HG03558 (cell line): ENCODE measurements around the gene SLC7A8.

ENCODE experiments used
- ATAC-seq: cut with Tn5 transposase; IDR thresholded peaks from one replicate; pipeline ENCODE4 v1.9.1; 2021; ENCODE audit warnings: moderate number of reproducible peaks; ENCODE audit not compliant: unreplicated experiment; ENCODE audit errors: extremely low read depth

The SLC7A8 gene

DNA sequence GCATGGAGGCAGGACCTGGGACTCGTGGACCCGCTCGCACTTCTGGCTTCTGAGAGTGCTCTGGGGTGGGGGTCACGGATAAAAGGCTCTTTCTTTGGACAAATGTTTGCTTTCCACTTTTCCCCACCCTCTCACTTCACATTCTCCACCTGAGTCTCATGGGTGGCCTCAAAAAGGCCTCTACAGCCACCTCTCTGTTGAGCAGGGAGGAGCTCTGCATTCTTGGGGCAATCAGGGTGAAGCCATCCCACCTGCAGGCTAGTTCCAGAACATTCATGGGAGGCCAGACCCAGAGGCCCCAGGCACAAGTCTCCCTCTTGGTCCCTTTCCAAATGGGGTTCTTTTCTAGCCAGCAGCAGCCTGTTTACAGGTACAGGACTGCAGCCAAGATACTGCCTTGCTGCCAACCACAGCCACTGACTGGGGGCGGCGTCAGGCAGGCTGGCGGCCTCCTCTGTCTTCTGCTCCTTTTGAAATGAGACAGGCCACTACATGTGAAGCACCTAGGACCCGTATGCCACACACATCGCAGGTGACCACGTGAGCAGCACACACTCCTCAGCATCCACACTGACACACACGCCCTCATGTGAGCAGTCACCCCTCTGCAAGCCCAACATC is 46.2 kb downstream of the SLC7A8 start:
- ATAC-seq, result no peak

- no peak for ATAC-seq
Observed at GRCh38 chr14:23136566-23137133, 46.8 kb downstream of the SLC7A8 start.

GRCh38 chr14:23132970-23133369 is 50.5 kb downstream of the SLC7A8 start:
- ATAC-seq, result no peak

DNA sequence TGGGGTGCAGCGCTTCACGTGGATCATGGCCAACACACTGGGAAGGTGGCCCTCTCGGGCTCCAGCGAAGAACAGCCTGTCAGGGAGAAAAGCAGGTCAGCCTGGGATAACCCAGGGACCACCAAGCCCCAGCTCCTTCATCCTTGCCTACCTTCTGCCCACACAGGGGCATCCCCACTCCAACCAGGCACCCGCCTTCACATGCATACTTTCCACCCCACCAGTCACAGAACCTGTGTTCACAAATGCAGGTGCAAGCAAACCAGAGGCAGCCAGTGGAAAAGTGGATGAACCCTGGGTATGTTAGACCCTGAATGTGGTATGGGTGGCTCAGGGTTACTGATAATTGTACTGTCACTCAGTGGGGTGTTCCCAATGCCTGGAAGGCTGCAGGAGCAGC is 52.0 kb downstream of the SLC7A8 start:
- no peak for ATAC-seq

DNA sequence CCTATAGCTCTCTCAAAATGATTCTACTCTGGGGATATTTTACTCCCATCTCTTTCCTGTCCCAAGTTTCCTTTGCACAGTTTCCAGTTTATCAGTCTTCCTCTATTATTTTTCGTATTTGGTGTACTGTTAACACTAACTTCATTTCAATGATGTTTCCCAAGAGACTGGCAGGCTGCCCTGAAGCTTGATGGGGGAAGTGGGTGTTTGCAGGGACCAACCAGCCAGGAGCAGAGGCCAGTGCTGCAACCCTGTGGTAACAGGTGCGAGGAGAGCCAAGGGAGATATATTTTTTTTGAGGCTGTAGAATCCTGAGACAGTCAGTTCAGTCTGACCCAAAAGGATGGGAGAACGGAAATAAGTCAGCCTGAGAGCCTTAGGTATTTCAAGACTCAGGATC is 52.6 kb downstream of the SLC7A8 start:
- no peak for ATAC-seq

DNA sequence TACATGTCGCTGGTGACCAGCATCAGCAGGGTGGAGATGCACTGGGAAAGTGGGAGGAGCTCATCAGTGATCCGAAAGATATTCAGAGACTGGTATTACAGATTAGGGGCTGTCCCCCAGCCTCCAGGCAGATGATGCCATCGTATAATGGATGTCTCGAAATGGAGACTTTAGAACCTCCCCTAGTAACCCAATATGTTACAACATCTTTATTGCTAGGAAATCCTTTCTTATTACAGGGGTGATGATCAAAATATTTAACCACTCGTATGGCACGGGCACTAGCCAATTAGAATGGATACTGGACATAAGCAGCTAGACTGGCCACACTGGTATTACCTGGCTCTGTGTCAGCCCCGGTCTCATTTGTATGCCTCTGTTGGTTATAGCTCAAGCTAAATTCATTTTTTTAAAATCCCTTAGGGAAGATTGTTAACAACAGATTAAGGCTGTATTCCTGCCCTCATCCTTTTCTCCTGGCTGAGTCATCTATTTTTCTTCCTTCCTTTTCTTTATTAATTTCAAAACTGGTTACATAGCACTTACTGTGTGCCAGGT is 53.6 kb downstream of the SLC7A8 start:
- ATAC-seq, result no peak

GRCh38 chr14:23128969-23129758 is 54.3 kb downstream of the SLC7A8 start:
- no peak for ATAC-seq

DNA sequence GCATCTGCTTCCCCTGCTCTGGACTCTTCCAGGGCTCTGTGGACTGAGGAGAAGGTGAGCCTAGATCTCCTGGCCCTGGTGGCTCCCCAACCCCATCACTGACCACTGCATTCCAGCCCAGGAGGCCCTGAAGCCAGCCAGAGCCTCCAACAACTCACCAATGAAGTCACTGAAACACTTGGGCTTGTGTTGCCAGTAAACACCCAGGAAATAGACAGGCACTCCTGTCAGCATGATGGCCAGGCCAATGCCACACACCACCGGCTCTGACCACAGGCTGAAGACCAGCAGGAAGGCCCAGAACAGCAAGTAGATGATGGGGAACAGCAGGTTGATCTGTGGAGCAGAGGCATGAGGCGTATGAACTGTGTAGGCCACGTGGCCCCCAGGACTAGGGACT is 55.6 kb downstream of the SLC7A8 start:
- no peak for ATAC-seq

- ATAC-seq, result no peak
Observed at GRCh38 chr14:23126548-23127278, 56.7 kb downstream of the SLC7A8 start.

- ATAC-seq, result no peak
Observed at GRCh38 chr14:23125933-23126524, 57.4 kb downstream of the SLC7A8 start.

DNA sequence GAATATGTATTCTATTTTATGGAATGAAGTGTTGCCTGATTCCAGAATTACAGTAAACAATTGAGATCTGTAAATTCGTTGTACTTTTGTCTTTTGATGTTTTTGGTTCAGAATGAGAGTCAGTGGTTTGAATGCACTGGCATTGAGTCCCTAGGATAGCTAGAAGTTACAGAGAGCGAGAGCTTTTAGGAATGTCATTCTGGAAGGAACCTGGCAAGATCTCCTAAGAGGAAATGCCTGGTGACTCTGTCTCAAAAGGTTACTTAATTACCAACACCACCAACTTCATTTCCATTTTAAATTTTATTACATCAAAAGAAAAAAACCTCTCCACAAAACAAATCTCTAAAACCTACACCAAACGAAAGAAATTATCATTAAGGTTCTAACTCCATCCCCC is 58.4 kb downstream of the SLC7A8 start:
- ATAC-seq, result no peak

- ATAC-seq, result no peak
Observed at GRCh38 chr14:23124337-23124954, 59.0 kb downstream of the SLC7A8 start.

DNA sequence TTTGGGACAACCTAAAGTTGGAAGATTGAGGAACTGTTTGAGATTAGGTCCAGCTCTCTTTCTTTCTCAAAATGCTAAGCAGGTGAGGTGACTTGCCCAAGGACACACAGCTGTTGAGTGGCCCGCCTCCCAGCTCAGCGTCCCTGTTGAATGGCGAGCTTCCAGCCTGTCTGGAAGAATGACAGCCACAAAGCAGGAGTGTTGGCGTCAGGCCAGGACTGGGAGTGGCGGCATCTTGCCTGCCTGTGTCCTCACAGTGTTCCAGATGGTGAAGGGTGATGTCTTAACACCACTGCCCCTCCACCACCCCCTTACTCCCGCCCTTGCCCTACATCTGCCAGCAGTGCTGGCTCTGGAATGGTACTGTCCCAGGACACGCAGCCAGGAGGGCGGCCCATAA is 60.0 kb downstream of the SLC7A8 start:
- no peak for ATAC-seq

DNA sequence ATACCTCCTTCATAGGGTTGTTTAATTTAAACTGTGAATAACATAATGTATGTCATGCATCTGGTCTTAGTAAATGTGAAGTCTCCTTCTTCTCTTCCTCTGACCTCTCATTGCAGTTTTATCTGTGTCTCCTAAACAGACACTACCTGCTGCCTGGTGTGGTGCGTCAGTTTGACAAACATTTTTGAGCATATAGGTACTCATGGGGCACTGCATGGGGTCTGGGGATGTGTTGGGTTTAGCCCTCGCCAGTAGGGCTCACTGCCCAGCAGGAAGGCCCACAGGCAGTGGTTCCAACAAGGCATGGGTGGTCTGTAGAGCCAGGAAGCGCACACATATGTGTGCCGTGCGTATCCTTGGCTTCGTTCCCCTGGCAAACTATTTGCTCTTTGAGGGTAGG is 61.4 kb downstream of the SLC7A8 start:
- ATAC-seq, result no peak

DNA sequence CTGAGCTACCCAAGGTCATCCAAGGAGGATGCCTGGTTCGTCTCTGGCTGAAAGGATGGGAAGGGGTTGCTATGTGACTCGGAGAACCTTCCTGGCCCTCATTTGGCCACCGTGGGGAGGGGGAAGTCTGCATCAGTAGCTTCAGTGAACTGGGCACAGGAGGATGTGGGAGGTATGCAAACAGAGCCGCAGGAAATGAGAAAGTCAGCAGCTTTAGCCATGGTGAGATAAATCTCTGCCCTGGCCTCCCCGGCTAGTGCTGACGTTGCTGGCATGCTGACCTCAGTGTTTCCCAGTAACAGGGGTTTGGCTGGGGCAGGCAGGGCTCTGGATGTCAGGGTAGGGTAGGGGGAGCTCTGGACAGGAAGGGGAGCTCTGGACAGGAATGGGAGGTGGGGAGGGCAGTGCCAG is 62.1 kb downstream of the SLC7A8 start:
- ATAC-seq, result no peak

DNA sequence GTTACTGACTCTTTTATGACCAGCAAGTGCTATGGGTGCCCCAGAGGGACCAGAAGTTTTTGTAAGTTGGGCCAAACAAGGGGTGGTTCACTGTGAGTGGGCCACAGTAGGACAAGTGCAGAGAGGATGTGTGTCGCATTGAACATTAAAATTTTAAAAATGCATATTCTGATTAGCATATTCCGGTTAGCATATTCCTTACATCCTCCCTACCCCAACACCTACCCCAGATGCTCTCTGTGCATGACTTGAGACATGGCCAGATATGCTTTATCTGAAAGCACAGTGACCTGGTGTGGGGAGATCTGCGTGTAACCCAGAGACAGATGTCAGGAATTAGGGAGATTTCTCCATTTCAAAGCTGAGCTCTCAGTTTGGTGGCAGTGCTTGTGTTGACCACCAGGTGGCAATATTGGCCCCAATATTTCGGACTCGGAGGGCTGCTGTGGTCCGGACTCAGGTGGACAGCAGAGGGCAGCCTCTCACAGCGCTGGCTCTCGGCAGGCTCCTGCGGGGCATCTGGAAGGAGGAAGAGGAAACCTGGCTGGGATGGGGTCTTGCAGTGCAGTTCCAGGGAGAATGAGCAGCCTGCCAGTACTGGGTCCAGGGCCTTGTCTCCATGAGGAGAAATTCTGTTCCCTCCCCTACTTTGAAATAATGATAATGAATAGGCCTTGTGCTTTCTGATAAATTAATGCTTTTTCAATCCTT is 62.8 kb downstream of the SLC7A8 start:
- ATAC-seq, result no peak

GRCh38 chr14:23119363-23120327 is 63.8 kb downstream of the SLC7A8 start:
- no peak for ATAC-seq
